ENCODE results near the gene TCF7. TPM values are rescaled to one million over a fixed set of nuclear protein-coding genes. Genes with fewer than 3 reads are reported as not detected.

Gene TCF7
- polyA plus RNA-seq, 2 of the 4 experiments (the other 2 are of a cell fraction) = 2.8 to 10.1 TPM

- WGBS (ENCODE audit: missing lambda C conversion rate) = 72% methylated on average over 10 of the region's 10 CpGs
- no peak overlapping the region for H3K27ac ChIP-seq
- DNase-seq (ENCODE audit: low read depth in 1 of 2, low spot score in 1 of 2) = no peak
- ChIA-PET POLR2A (no interaction called here), CTCF (interaction anchor here (1.1 to 9.2 kb wide), 5 partner anchors 9 to 70 kb away, joined by 3 to 62 read pairs (median 8); no protein-coding TSS in a partner anchor)
- no peak for ATAC-seq
- H3K9me3 ChIP-seq = no peaks in the 10 kb centered on the region
- H3K4me3 ChIP-seq = no peak overlapping the region
- TF ChIP-seq MAFK (IDR thresholded peaks at IDR 0.05; ENCODE audit: partially characterized antibody) (no peak), HOXB5 (CRISPR knock-in tag; IDR thresholded peaks at IDR 0.05) (no peak), BCL3 (IDR thresholded peaks at IDR 0.05) (no peak), HOXA7 (CRISPR knock-in tag; IDR thresholded peaks at IDR 0.05) (no peak), SMC3 (IDR thresholded peaks at IDR 0.05) (no peak), RAD21 (conservative IDR thresholded peaks at IDR 0.05 in 1 of 2, IDR thresholded peaks at IDR 0.05 in 1 of 2) (no peak), POLR2A (IDR thresholded peaks at IDR 0.05; ENCODE audit: low read length) (no peak), HES2 (IDR thresholded peaks at IDR 0.05) (no peak)
- H3K4me2 ChIP-seq = no peak overlapping the region
- peaks cover under 1% of the 10 kb centered on the region; the same call in 1 of the 3 replicates for H3K4me1 ChIP-seq
- FAIRE-seq = no peak
Observed at GRCh38 chr5:134110382-134110781, 4.1 kb upstream of the TCF7 start.

DNA sequence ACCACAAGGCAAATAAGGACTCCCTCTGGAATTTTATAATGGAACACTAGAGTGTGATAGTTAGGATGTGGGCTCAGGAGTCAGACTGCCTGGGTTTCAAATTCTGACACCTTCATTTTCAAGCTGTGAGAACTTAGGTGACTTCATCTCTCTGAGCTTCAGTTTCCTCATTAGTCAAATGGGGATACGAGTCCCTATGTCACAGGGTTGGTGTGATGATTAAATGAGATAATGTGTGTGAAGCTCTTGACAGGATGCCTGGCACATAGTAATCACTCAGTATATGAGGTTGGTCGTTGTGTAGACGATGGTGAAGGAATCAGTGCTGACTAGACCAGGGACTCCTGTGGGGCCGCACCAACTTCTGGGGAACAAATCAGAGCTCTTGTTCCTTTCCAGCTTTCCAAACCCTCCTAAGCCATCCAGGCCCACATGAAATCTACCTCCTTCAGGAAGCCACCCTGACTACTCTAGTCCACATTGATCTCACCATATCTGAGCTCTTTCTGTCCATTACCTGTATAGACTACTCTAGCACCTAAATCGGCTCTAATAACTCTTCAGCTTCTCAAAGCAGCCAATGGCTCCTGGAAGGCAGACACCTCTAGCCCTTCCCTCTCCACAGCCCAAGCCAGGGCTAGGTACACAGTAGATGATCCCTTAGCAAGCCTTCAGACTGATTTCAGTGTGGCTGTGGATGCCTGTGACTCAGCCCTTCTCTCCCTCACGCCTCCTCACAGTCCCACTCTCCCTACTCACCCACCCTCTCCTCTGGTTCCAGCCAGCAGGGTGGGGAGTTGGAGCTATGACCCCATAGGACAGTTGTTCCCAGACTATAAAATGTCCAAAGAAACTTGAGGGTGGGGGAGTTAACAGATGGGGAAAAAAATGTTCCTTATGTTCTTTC is 2.5 kb upstream of the TCF7 start:
- TF ChIP-seq HES2 (IDR thresholded peaks at IDR 0.05) (no peak), MAZ (IDR thresholded peaks at IDR 0.05; ENCODE audit: borderline replicate concordance, low read depth, low read length) (no peak)
- Histone ChIP-seq H3K4me3 (no peak overlapping the region), H3K27ac (no peak overlapping the region), H3K9me3 (no peaks in the 10 kb centered on the region), H3K4me2 (no peak overlapping the region), H3K4me1 (peaks cover 4% of the 10 kb centered on the region; the same call in 1 of the 3 replicates)
- FAIRE-seq (no peak), DNase-seq (ENCODE audit: low read depth in 1 of 2, low spot score in 1 of 2) (no peak), ATAC-seq (no peak)
- WGBS (ENCODE audit: missing lambda C conversion rate) = 73% methylated on average over 6 of the region's 6 CpGs
- CTCF ChIA-PET = interaction anchor here (0.5 to 9.2 kb wide), 11 partner anchors 10 to 177 kb away, joined by 3 to 62 read pairs (median 4); no protein-coding TSS in a partner anchor
- POLR2A ChIA-PET = no interaction called here

DNA sequence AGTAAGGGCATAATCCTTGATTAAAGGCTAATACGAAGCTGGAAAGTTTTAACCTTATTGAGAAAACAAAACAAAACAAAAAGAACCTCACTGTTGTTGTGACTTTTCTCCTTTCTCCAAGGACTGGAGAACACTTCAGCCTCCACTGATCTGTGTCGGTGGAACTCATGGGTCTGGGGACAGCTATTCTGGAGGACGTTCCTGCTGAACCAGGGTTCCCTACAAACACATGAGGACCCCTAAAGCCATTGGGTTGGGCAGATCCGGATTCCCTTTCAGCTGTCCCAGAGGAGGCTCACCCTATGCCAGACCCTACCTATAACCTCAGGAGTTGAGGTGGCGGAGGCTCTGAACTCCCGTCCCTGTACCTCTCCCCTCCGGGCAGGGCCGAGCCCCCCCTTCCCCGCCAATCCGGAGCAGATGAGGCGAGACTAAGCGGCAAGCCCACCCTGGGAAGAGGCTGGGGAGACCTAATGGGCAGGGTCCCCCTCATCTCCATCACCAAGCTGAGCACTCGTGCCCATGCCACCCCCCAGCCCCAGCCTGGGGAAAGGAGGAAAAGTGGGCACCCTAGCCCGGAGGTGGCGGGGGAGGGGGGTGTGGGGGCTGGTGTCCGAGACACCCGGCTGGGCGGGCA is 1.6 kb upstream of the TCF7 start:
- WGBS (ENCODE audit: missing lambda C conversion rate) = 83% methylated on average over 7 of the region's 18 CpGs

More for the DNA sequence above, 1.6 kb upstream of the TCF7 start:
- FAIRE-seq (no peak), ATAC-seq (no peak), DNase-seq (ENCODE audit: low read depth in 1 of 2, low spot score in 1 of 2) (no peak)
- peaks cover 4% of the 10 kb centered on the region; the same call in 1 of the 3 replicates for H3K4me1 ChIP-seq
- POLR2A ChIA-PET = no interaction called here
- no peak overlapping the region for H3K27ac ChIP-seq
- CTCF ChIA-PET = interaction anchor here (0.6 to 9.2 kb wide), 10 partner anchors 11 to 176 kb away, joined by 3 to 62 read pairs (median 5); no protein-coding TSS in a partner anchor
- no peak for TF ChIP-seq ZNF302 (CRISPR knock-in tag; IDR thresholded peaks at IDR 0.05)
- TF ChIP-seq SREBF2 (IDR thresholded peaks at IDR 0.05) = no peak
- no peak for TF ChIP-seq KDM5A (IDR thresholded peaks at IDR 0.05)
- no peak for TF ChIP-seq HOXB13 (CRISPR knock-in tag; IDR thresholded peaks at IDR 0.05; ENCODE audit: low read depth)
- TF ChIP-seq RCOR1 (IDR thresholded peaks at IDR 0.05; ENCODE audit: low read depth, low read length) = no peak
- TF ChIP-seq RFX5 (IDR thresholded peaks at IDR 0.05) = no peak
- TF ChIP-seq CBX8 (IDR thresholded peaks at IDR 0.05) = no peak
- TF ChIP-seq, protein P1, sequence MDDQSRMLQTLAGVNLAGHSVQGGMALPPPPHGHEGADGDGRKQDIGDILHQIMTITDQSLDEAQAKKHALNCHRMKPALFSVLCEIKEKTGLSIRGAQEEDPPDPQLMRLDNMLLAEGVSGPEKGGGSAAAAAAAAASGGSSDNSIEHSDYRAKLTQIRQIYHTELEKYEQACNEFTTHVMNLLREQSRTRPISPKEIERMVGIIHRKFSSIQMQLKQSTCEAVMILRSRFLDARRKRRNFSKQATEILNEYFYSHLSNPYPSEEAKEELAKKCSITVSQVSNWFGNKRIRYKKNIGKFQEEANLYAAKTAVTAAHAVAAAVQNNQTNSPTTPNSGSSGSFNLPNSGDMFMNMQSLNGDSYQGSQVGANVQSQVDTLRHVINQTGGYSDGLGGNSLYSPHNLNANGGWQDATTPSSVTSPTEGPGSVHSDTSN (IDR thresholded peaks at IDR 0.05) = no peak
- no peak for TF ChIP-seq TP53 (CRISPR knock-in tag; IDR thresholded peaks at IDR 0.05)
- no peak for TF ChIP-seq GATA3 (IDR thresholded peaks at IDR 0.05; ENCODE audit: borderline replicate concordance)
- no peak for TF ChIP-seq POLR2A (IDR thresholded peaks at IDR 0.05; ENCODE audit: low read length)
- TF ChIP-seq ESRRA (IDR thresholded peaks at IDR 0.05; ENCODE audit: borderline replicate concordance, low read length) = no peak
- TF ChIP-seq ZSCAN20 (CRISPR knock-in tag; IDR thresholded peaks at IDR 0.05) = no peak
- TF ChIP-seq MAFK (IDR thresholded peaks at IDR 0.05; ENCODE audit: partially characterized antibody) = no peak
- no peak for TF ChIP-seq HOXB5 (CRISPR knock-in tag; IDR thresholded peaks at IDR 0.05)
- TF ChIP-seq MAZ (IDR thresholded peaks at IDR 0.05; ENCODE audit: borderline replicate concordance, low read depth, low read length) = no peak
- TF ChIP-seq HES2 (IDR thresholded peaks at IDR 0.05) = no peak
- no peak for TF ChIP-seq EHMT2 (IDR thresholded peaks at IDR 0.05; ENCODE audit: low read depth)
- H3K4me3 ChIP-seq = no peak overlapping the region
- no peaks in the 10 kb centered on the region for H3K9me3 ChIP-seq
- no peak overlapping the region for H3K4me2 ChIP-seq
